GM20000 (cell line): ENCODE measurements around the gene LSS.
"Not testable (repeated sequence)": the region's sequence is repeated elsewhere in the genome, so short reads cannot be mapped to it uniquely, and the experiment has no call there.

Source experiments
- DNase-seq: peaks from one replicate; pipeline ENCODE4 v3.0.0; 2012; ENCODE audit warnings: low spot score
- CTCF ChIP-seq: IDR thresholded peaks from 2 replicates; pipeline ENCODE4 v1.5.1; 2012; ENCODE audit warnings: mild to moderate bottlenecking, control low read depth; ENCODE audit errors: extremely low read depth, missing control alignments

The LSS gene

GRCh38 chr21:46149205-46149901 lies 79.2 kb downstream of the LSS start:
- DNase-seq = no peak

GRCh38 chr21:46148106-46148505 lies 80.5 kb downstream of the LSS start:
- no peak for DNase-seq
- no peak for TF ChIP-seq CTCF

More at GRCh38 chr21:46149205-46149901, 79.2 kb downstream of the LSS start:
- no peak for TF ChIP-seq CTCF

GRCh38 chr21:46147429-46147828 lies 81.1 kb downstream of the LSS start:
- not testable (repeated sequence) for DNase-seq
- peak; percentile 39 for TF ChIP-seq CTCF

GRCh38 chr21:46146856-46147255 lies 81.7 kb downstream of the LSS start:
- no peak for TF ChIP-seq CTCF
- DNase-seq = no peak

- no peak for TF ChIP-seq CTCF
These were observed 82.5 kb downstream of the LSS start for GRCh38 chr21:46145840-46146691.

GRCh38 chr21:46145159-46145839 lies 83.3 kb downstream of the LSS start:
- TF ChIP-seq CTCF = no peak
- no peak for DNase-seq

More at GRCh38 chr21:46145840-46146691, 82.5 kb downstream of the LSS start:
- DNase-seq = no peak
